ENCODE results near the gene PGAM1.

GRCh38 chr10:97442277-97442676 lies 16.3 kb downstream of the PGAM1 start:
- TF ChIP-seq CTCF (IDR thresholded peaks at IDR 0.05): no peak
- no peak for TF ChIP-seq POLR2A (IDR thresholded peaks at IDR 0.05)

Data from breast epithelium (tissue), 3 donors.